HUES48 (cell line): ENCODE results near the gene GPR158.

Experiments
- H3K27ac ChIP-seq: one replicate; pipeline ENCODE4 v1.7.0; 2013; ENCODE audit warnings: low read depth, low read length, inconsistent platforms
- H3K27me3 ChIP-seq: 2 replicates; pipeline ENCODE4 v1.6.1; 2013; ENCODE audit warnings: mild to moderate bottlenecking, low read length; ENCODE audit not compliant: control insufficient read depth, insufficient read depth
- H3K36me3 ChIP-seq: 2 replicates; pipeline ENCODE4 v1.6.1; 2013; ENCODE audit warnings: low read length; ENCODE audit not compliant: control insufficient read depth, insufficient read depth
- H3K4me1 ChIP-seq: 2 replicates; pipeline ENCODE4 v1.6.1; 2013; ENCODE audit warnings: mild to moderate bottlenecking, low read length; ENCODE audit not compliant: control insufficient read depth, insufficient read depth
- H3K4me3 ChIP-seq: 2 replicates; pipeline ENCODE4 v1.5.1; 2013; ENCODE audit warnings: mild to moderate bottlenecking, low read depth, low read length
- H3K9ac ChIP-seq: 2 replicates; pipeline ENCODE4 v1.6.1; 2013; ENCODE audit warnings: mild to moderate bottlenecking, low read depth, low read length, moderate library complexity
- H3K9me3 ChIP-seq: 2 replicates; pipeline ENCODE4 v1.6.1; 2013; ENCODE audit warnings: low read length; ENCODE audit not compliant: control insufficient read depth, insufficient read depth

The GPR158 gene

DNA sequence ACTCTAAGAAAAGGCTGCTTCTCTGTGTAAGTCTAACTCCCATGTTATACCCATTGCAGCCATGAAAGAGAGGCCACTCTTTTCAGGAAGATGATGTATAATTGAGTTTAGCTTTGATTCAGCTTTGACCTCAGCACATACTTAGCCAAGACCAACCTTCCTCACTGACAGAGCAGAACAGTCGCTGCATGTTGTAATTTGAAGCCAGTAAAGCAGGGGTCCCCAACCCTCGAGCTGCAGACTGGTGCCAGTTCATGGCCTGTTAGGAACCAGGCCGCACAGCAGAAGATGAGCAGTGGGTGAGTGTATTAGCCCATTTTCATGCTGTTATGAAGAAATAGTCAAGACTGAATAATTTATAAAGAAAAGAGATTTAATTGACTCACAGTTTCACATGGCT, 223.9 kb downstream of the GPR158 start:
- Histone ChIP-seq H3K27ac (no peak overlapping the region), H3K36me3 (no peaks in the 10 kb centered on the region), H3K9ac (no peak overlapping the region), H3K9me3 (no peaks in the 10 kb centered on the region), H3K27me3 (no peaks in the 10 kb centered on the region), H3K4me1 (no peaks in the 10 kb centered on the region), H3K4me3 (no peak overlapping the region)

DNA sequence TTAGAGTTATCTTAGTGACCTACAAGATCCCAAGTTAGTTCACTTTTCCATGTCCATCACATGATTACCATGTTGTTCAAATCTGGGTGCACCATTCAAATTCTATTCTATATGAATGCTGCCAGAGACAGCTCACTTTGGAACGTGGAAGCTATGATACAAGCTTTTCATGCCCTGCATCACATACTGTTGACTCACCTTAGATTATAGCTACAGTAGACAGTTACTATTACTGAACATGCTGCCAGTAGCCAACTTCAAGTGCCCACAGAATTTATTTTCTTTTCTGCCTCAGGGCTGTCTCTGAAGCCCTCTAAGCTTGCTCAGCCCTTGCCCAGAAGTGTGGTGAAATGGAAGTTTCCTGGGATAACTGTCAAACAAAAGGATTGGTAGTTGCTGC, 231.1 kb downstream of the GPR158 start:
- H3K9ac ChIP-seq = no peak overlapping the region
- no peaks in the 10 kb centered on the region for H3K27me3 ChIP-seq
- H3K4me1 ChIP-seq = no peaks in the 10 kb centered on the region
- no peak overlapping the region for H3K4me3 ChIP-seq
- no peaks in the 10 kb centered on the region for H3K36me3 ChIP-seq
- H3K9me3 ChIP-seq = no peaks in the 10 kb centered on the region
- H3K27ac ChIP-seq = no peak overlapping the region

- Histone ChIP-seq H3K4me1 (no peaks in the 10 kb centered on the region), H3K4me3 (no peak overlapping the region), H3K27me3 (no peaks in the 10 kb centered on the region), H3K36me3 (no peaks in the 10 kb centered on the region), H3K27ac (no peak overlapping the region), H3K9me3 (peaks cover 13% of the 10 kb centered on the region; the same call in 1 of the 2 replicates), H3K9ac (no peak overlapping the region)
Measured at GRCh38 chr10:25417611-25418010, 242.8 kb downstream of the GPR158 start.

- Histone ChIP-seq H3K9ac (no peak overlapping the region), H3K4me3 (no peak overlapping the region), H3K36me3 (no peaks in the 10 kb centered on the region), H3K27ac (no peak overlapping the region), H3K4me1 (no peaks in the 10 kb centered on the region), H3K27me3 (no peaks in the 10 kb centered on the region), H3K9me3 (peaks cover 9% of the 10 kb centered on the region; the same call in 1 of the 2 replicates)
Measured at GRCh38 chr10:25425776-25426175, 251.0 kb downstream of the GPR158 start.

DNA sequence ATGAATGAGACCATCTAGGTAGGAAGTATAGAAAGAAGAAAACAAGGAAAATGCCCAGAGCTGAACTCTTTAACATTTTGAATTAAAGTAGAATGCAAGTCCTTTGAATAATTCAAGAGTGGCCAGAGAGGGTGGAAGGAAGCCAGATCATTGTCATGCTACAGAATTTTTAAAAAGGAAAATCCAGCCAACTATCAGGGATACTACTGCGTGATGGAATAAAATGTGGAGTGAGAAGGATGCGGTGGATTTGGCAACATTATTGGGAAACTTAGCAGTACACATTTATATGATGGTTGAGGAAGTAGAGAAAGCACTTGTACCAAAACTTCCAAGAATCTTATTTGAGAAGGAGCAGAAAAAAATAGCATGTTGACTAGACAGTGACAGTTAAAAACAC, 261.6 kb downstream of the GPR158 start:
- Histone ChIP-seq H3K9ac (no peak overlapping the region), H3K4me3 (no peak overlapping the region), H3K9me3 (no peaks in the 10 kb centered on the region), H3K36me3 (no peaks in the 10 kb centered on the region), H3K27ac (no peak overlapping the region), H3K27me3 (no peaks in the 10 kb centered on the region), H3K4me1 (peaks cover 6% of the 10 kb centered on the region; the same call in 1 of the 2 replicates)

GRCh38 chr10:25441270-25441669, 266.5 kb downstream of the GPR158 start:
- no peaks in the 10 kb centered on the region for H3K36me3 ChIP-seq
- H3K9ac ChIP-seq = no peak overlapping the region
- no peak overlapping the region for H3K27ac ChIP-seq
- no peaks in the 10 kb centered on the region for H3K27me3 ChIP-seq
- H3K9me3 ChIP-seq = no peaks in the 10 kb centered on the region
- peaks cover 10% of the 10 kb centered on the region; the same call in 1 of the 2 replicates for H3K4me1 ChIP-seq
- no peak overlapping the region for H3K4me3 ChIP-seq

DNA sequence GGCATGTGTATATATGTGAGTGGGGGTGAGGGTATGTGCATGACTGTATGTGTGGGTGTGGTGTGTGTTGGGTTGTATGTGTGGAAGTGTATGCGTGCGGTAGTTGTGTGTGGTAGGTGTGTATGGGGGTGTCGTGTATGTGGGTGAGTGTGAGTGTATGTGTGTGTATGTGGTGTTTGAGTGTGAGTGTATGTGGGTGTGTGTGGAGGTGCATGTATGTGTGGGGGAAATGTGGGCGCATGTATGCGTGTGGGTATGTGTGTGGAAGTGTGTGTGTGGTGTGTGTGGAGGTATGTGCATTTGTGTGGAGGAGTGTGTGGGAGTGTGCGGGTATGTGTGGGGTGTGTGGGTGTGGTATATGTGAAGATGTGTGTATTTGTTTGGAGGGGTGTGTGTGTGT, 269.5 kb downstream of the GPR158 start:
- no peak overlapping the region for H3K9ac ChIP-seq
- H3K4me3 ChIP-seq = no peak overlapping the region
- 0 out of 2 replicates have a peak, but pooled peaks cover 8% of the 10 kb centered on the region for H3K4me1 ChIP-seq
- H3K9me3 ChIP-seq = no peaks in the 10 kb centered on the region
- no peaks in the 10 kb centered on the region for H3K36me3 ChIP-seq
- no peak overlapping the region for H3K27ac ChIP-seq
- H3K27me3 ChIP-seq = no peaks in the 10 kb centered on the region

- H3K27me3 ChIP-seq = no peaks in the 10 kb centered on the region
- no peaks in the 10 kb centered on the region for H3K36me3 ChIP-seq
- H3K4me3 ChIP-seq = no peak overlapping the region
- no peak overlapping the region for H3K27ac ChIP-seq
- no peak overlapping the region for H3K9ac ChIP-seq
- H3K4me1 ChIP-seq = peaks cover 16% of the 10 kb centered on the region
- peaks cover 4% of the 10 kb centered on the region; the same call in 1 of the 2 replicates for H3K9me3 ChIP-seq
Measured at GRCh38 chr10:25451401-25451800, 276.6 kb downstream of the GPR158 start.

- Histone ChIP-seq H3K9ac (no peak overlapping the region), H3K36me3 (no peaks in the 10 kb centered on the region), H3K9me3 (peaks cover 4% of the 10 kb centered on the region; the same call in 1 of the 2 replicates), H3K27me3 (no peaks in the 10 kb centered on the region), H3K4me1 (peaks cover 25% of the 10 kb centered on the region), H3K27ac (no peak overlapping the region), H3K4me3 (no peak overlapping the region)
Measured at GRCh38 chr10:25453619-25454018, 278.8 kb downstream of the GPR158 start.

DNA sequence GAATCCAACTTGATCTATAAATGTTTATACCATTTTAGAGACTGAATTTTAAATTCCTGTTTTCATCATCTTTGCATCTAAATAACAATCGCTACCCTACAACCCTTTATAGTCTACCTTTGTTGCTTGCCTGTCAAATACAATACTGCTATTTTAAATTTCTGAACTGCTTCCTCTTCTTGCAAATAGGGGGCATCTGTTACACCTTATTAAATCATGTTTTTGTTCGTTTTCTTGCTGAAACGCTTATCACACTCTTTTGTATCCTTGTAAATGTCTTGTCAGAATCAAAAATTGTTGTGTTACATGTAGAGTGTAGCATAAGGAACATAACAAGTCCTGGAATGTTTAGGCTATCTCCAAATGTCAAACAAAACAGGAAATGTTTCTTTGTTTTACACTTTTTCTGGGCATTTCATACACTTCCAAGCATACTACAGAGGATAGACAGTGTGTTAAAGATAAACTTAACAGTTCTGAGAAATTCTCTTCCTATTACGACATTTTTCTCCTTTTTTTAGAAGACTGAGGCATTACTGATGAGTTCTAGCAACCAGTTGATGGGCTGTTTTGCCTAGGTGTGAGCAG, 281.3 kb downstream of the GPR158 start:
- Histone ChIP-seq H3K27me3 (no peaks in the 10 kb centered on the region), H3K27ac (no peak overlapping the region), H3K9ac (no peak overlapping the region), H3K4me3 (peak overlapping the region; percentile 2; the same call in 1 of the 2 replicates), H3K4me1 (peaks cover 25% of the 10 kb centered on the region), H3K9me3 (peaks cover 4% of the 10 kb centered on the region; the same call in 1 of the 2 replicates), H3K36me3 (no peaks in the 10 kb centered on the region)

- H3K4me3 ChIP-seq = no peak overlapping the region
- peaks cover 4% of the 10 kb centered on the region; the same call in 1 of the 2 replicates for H3K9me3 ChIP-seq
- no peaks in the 10 kb centered on the region for H3K36me3 ChIP-seq
- no peak overlapping the region for H3K27ac ChIP-seq
- H3K9ac ChIP-seq = no peak overlapping the region
- H3K27me3 ChIP-seq = no peaks in the 10 kb centered on the region
- peaks cover 25% of the 10 kb centered on the region for H3K4me1 ChIP-seq
Measured at GRCh38 chr10:25457552-25457951, 282.8 kb downstream of the GPR158 start.
